Karpas-422 (cell line): Measurements from ENCODE around the gene UNG. TPM values are rescaled to one million over a fixed set of nuclear protein-coding genes. Genes with fewer than 3 reads are reported as not detected.

Experiments used
- DNase-seq: peaks from one replicate; pipeline ENCODE4 v3.0.0-alpha.2; 2015
- H2AFZ ChIP-seq: fragments of 200-600 bp; sonication (generic); 2 replicates; pipeline ENCODE4 v1.6.1; 2014; ENCODE audit warnings: antibody characterized with exemption, low read length, mixed read lengths
- H3K27ac ChIP-seq: fragments of 200-600 bp; sonication (generic); 2 replicates; pipeline ENCODE4 v1.5.1; 2014; ENCODE audit warnings: mild to moderate bottlenecking, low read length, moderate library complexity
- H3K27me3 ChIP-seq: fragments of 200-600 bp; sonication (generic); 2 replicates; pipeline ENCODE4 v1.6.1; 2014; ENCODE audit warnings: low read length, mixed read lengths
- H3K36me3 ChIP-seq: fragments of 200-600 bp; sonication (generic); 2 replicates; pipeline ENCODE4 v1.6.1; 2014; ENCODE audit warnings: low read length, mixed read lengths; ENCODE audit not compliant: insufficient read depth
- H3K4me1 ChIP-seq: fragments of 200-600 bp; sonication (generic); 2 replicates; pipeline ENCODE4 v1.6.1; 2014; ENCODE audit warnings: mild to moderate bottlenecking, low read length, mixed read lengths
- H3K4me2 ChIP-seq: fragments of 200-600 bp; sonication (generic); 2 replicates; pipeline ENCODE4 v1.6.1; 2014; ENCODE audit warnings: low read length, low read depth, mild to moderate bottlenecking; ENCODE audit not compliant: poor library complexity, severe bottlenecking
- H3K4me3 ChIP-seq: fragments of 200-600 bp; sonication (generic); 2 replicates; pipeline ENCODE4 v1.5.1; 2014; ENCODE audit warnings: mild to moderate bottlenecking, antibody characterized with exemption, low read length, mixed read lengths
- H3K79me2 ChIP-seq: fragments of 200-600 bp; sonication (generic); 2 replicates; pipeline ENCODE4 v1.6.1; 2014; ENCODE audit warnings: mild to moderate bottlenecking, low read length, mixed read lengths
- H3K9ac ChIP-seq: fragments of 200-600 bp; sonication (generic); 2 replicates; pipeline ENCODE4 v1.6.0; 2014; ENCODE audit warnings: low read length
- H3K9me2 ChIP-seq: fragments of 200-600 bp; sonication (generic), shearing (Covaris generic); replicated peaks from 2 replicates; pipeline ENCODE4 v1.6.0; 2014; ENCODE audit warnings: mild to moderate bottlenecking, low read length, moderate library complexity; ENCODE audit not compliant: insufficient read depth
- H3K9me3 ChIP-seq: fragments of 300-700, 200-600 bp; sonication (generic); 2 replicates; pipeline ENCODE4 v1.6.1; 2014; ENCODE audit warnings: low read length, mixed read lengths
- H4K20me1 ChIP-seq: fragments of 200-600 bp; sonication (generic); 2 replicates; pipeline ENCODE4 v1.6.1; 2014; ENCODE audit warnings: mild to moderate bottlenecking, antibody characterized with exemption, low read length, low read depth; ENCODE audit not compliant: insufficient read depth
- total RNA-seq: library from RNA; depleted of rRNA; stranded (reverse); fragments of >200 nt; shearing (Covaris generic); gene quantifications from 2 replicates; pipeline ENCODE4 v1.2.3, GENCODE V29; 2014; ENCODE audit warnings: low replicate concordance

The UNG gene
- total RNA-seq, 1 experiment from 2014 or later, result 28.8 TPM

DNA sequence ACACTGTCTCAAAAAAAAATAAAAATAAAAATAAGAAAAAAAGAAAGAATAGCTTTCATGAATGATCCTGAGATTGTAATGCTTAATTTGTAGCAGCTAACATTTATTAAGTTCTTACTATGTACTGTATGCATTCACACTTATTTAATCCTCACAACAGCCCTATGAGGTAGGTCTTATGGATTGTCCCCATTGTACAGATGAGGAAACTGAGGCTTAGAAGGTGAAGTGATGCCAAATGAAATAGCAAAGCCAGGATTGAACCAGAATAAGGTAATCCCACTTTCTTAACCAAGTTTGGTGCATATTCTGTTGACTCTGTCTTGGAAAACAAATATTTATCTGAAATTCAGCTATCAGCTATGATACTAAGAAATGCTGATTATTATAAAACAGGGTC is 42.9 kb upstream of the UNG start:
- H3K4me2 ChIP-seq, result peak overlapping the region; percentile 94

DNA sequence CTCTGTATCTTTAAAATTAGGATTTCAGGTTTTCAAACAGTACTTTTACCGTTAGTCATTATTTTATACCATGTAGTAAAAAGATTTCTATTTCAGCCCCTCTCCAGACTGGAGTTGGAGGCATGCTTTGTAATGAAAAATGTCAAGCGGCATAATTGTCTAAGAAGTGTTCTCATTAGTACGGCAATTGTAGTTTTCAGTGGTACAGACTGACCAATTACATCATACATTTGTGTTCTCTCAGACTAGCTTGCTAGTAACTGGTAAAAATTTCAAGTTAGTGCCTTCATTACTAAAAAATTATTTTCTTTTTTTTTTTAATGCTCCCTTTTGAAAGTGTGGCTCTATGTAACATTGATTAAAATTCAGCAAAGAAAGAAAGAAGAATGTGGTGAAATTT is 40.5 kb upstream of the UNG start:
- Histone ChIP-seq H3K27me3 (no peaks in the 10 kb centered on the region), H2AFZ (no peak overlapping the region), H3K9me3 (no peaks in the 10 kb centered on the region), H3K4me2 (no peak overlapping the region), H3K4me1 (peaks cover 18% of the 10 kb centered on the region), H3K9ac (no peak overlapping the region), H3K9me2 (no peaks in the 10 kb centered on the region), H3K36me3 (no peaks in the 10 kb centered on the region), H3K27ac (no peak overlapping the region), H3K79me2 (peaks cover 23% of the 10 kb centered on the region), H4K20me1 (no peaks in the 10 kb centered on the region), H3K4me3 (no peak overlapping the region)
- no peak for DNase-seq

More for the DNA sequence above, 42.9 kb upstream of the UNG start:
- H3K79me2 ChIP-seq, result peaks cover 23% of the 10 kb centered on the region
- H3K27ac ChIP-seq, result no peak overlapping the region
- H3K36me3 ChIP-seq, result no peaks in the 10 kb centered on the region
- H3K9me2 ChIP-seq, result no peaks in the 10 kb centered on the region
- H3K4me1 ChIP-seq, result peaks cover 14% of the 10 kb centered on the region
- H2AFZ ChIP-seq, result no peak overlapping the region
- no peak for DNase-seq
- H3K27me3 ChIP-seq, result no peaks in the 10 kb centered on the region
- H4K20me1 ChIP-seq, result no peaks in the 10 kb centered on the region
- no peak overlapping the region for H3K4me3 ChIP-seq
- H3K9ac ChIP-seq, result no peak overlapping the region
- no peaks in the 10 kb centered on the region for H3K9me3 ChIP-seq

DNA sequence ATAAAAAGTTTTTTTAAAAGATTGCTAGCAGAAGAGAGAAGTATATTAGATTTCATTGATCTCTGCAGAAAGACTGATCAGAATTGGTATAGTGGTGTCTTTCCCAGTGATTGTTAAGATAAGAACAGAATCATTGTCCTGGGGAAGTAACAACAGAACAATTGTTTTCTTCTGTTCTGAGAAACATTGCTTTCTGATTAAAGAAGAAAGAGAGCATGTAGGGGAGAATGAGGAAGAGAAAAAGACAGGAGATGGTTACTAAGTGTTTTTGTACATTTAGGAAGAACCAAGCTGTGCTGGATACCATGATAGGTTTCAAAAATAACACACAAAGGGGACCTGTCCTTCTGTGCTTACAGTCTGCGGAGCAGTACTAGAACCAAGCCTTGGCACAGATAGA is 40.0 kb upstream of the UNG start:
- no peaks in the 10 kb centered on the region for H4K20me1 ChIP-seq
- H3K4me3 ChIP-seq, result no peak overlapping the region
- no peaks in the 10 kb centered on the region for H3K9me3 ChIP-seq
- H3K36me3 ChIP-seq, result no peaks in the 10 kb centered on the region
- peaks cover 23% of the 10 kb centered on the region for H3K79me2 ChIP-seq
- H3K27me3 ChIP-seq, result no peaks in the 10 kb centered on the region
- peaks cover 17% of the 10 kb centered on the region for H3K4me1 ChIP-seq
- no peak overlapping the region for H3K4me2 ChIP-seq
- H3K9me2 ChIP-seq, result no peaks in the 10 kb centered on the region
- no peak overlapping the region for H2AFZ ChIP-seq
- no peak overlapping the region for H3K9ac ChIP-seq
- H3K27ac ChIP-seq, result no peak overlapping the region
- DNase-seq, result no peak

DNA sequence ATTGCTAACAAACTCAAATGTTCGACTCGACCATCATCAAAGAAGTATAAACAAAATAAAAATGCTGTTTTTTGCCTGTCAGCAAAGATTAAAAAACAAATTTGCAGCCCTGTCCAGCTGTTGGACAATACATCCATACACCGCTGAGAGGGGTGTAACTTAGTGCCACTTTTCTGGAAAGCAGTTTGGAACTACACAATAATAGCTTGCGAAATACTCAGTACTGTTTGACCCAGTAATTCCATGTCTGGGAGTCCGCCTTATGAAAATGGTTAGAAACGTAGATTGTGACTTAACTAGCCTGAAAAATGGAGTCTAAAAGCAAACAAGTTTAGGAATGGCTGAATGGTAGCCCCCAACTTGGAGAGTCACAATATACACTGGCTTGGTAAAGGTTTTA is 38.6 kb upstream of the UNG start:
- H3K4me1 ChIP-seq, result peaks cover 12% of the 10 kb centered on the region
- no peak overlapping the region for H3K9ac ChIP-seq
- no peak overlapping the region for H3K4me3 ChIP-seq
- no peaks in the 10 kb centered on the region for H3K36me3 ChIP-seq
- H3K9me3 ChIP-seq, result no peaks in the 10 kb centered on the region
- no peak overlapping the region for H2AFZ ChIP-seq
- H3K4me2 ChIP-seq, result no peak overlapping the region
- H3K27ac ChIP-seq, result no peak overlapping the region
- H4K20me1 ChIP-seq, result no peaks in the 10 kb centered on the region
- DNase-seq, result no peak
- H3K27me3 ChIP-seq, result no peaks in the 10 kb centered on the region
- no peaks in the 10 kb centered on the region for H3K9me2 ChIP-seq
- peaks cover 15% of the 10 kb centered on the region for H3K79me2 ChIP-seq

DNA sequence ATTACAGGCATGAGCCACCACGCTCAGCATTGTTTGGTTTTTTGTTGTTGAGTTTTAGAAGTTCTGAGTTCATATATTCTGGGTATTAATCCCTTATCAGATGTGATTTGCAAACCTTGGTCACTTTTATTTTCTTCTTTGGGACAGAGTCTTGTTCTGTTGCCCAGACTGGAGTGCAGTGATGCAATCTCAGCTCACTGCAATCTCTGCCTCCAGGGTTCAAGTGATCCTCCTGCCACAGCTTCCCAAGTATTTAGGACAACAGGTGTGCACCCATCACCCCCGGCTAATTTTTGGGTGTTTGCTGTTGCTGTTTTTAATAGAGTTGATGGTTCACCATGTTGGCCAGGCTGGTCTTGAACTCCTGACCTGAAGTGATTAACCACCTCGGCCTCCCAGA is 33.3 kb upstream of the UNG start:
- Histone ChIP-seq H2AFZ (no peak overlapping the region), H3K4me1 (peaks cover 8% of the 10 kb centered on the region), H3K9ac (no peak overlapping the region), H3K27ac (no peak overlapping the region), H3K9me3 (no peaks in the 10 kb centered on the region), H3K27me3 (no peaks in the 10 kb centered on the region), H3K9me2 (no peaks in the 10 kb centered on the region), H3K4me3 (no peak overlapping the region), H3K79me2 (no peaks in the 10 kb centered on the region), H4K20me1 (no peaks in the 10 kb centered on the region), H3K36me3 (no peaks in the 10 kb centered on the region), H3K4me2 (no peak overlapping the region)
- no peak for DNase-seq

DNA sequence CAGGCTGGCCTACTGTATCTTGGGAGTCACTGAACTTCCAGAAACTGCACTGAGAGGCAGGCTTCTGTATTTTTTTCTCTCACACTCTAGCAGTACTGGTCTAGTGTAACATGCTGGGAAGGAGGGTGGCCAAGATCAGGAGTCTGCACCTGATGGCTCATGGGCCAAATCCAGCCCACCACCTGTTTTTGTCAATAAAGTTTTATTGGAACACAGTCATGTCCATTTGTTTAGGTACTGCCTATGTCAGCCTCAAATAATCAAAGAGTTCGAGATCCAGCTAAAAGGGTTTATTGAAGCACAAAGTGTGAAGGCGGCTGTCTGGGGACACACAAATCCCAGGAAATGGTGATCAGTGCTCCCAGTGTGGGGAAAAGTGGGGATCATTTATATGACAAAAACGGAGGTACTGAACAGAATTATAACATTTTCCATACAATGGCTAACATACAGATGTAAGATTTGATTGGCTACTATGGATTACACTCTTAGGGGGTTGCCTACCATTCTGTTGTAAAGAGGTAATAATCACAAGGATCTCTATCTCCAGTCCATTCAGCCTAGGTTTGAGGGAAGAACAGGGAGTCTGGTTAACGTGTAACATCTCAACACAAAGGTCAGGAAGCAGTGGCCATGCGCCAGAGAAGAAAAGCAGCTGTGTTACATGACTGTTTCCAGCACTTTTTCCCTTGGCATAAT is 32.1 kb upstream of the UNG start:
- H3K79me2 ChIP-seq, result no peaks in the 10 kb centered on the region
- H2AFZ ChIP-seq, result no peak overlapping the region
- no peaks in the 10 kb centered on the region for H3K27me3 ChIP-seq
- H3K9me3 ChIP-seq, result no peaks in the 10 kb centered on the region
- no peaks in the 10 kb centered on the region for H4K20me1 ChIP-seq
- no peak for DNase-seq
- no peak overlapping the region for H3K4me2 ChIP-seq
- no peak overlapping the region for H3K4me3 ChIP-seq
- no peaks in the 10 kb centered on the region for H3K36me3 ChIP-seq
- H3K27ac ChIP-seq, result no peak overlapping the region
- H3K4me1 ChIP-seq, result peaks cover 8% of the 10 kb centered on the region
- H3K9ac ChIP-seq, result no peak overlapping the region
- H3K9me2 ChIP-seq, result no peaks in the 10 kb centered on the region

DNA sequence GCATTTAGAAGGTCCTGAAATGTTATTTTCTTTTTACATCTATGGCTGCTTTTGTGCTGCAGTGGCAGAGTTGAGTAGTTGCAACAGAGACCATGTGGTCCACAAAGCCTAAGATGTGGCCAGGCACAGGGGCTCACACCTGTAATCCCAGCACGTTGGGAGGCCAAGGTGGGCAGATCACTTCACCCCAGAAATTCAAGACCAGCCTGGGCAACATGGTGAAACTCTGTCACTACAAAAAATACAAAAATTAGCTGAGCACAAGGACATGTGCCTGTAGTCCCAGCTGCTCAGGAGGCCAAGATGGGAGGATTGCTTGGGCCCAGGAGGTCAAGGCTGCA is 31.6 kb upstream of the UNG start:
- Histone ChIP-seq H3K27ac (no peak overlapping the region), H3K27me3 (no peaks in the 10 kb centered on the region), H3K4me3 (no peak overlapping the region), H3K9me3 (no peaks in the 10 kb centered on the region), H3K4me1 (peaks cover 8% of the 10 kb centered on the region), H3K36me3 (no peaks in the 10 kb centered on the region), H4K20me1 (no peaks in the 10 kb centered on the region), H2AFZ (no peak overlapping the region), H3K9me2 (no peaks in the 10 kb centered on the region), H3K79me2 (no peaks in the 10 kb centered on the region), H3K9ac (no peak overlapping the region), H3K4me2 (no peak overlapping the region)
- DNase-seq, result no peak

DNA sequence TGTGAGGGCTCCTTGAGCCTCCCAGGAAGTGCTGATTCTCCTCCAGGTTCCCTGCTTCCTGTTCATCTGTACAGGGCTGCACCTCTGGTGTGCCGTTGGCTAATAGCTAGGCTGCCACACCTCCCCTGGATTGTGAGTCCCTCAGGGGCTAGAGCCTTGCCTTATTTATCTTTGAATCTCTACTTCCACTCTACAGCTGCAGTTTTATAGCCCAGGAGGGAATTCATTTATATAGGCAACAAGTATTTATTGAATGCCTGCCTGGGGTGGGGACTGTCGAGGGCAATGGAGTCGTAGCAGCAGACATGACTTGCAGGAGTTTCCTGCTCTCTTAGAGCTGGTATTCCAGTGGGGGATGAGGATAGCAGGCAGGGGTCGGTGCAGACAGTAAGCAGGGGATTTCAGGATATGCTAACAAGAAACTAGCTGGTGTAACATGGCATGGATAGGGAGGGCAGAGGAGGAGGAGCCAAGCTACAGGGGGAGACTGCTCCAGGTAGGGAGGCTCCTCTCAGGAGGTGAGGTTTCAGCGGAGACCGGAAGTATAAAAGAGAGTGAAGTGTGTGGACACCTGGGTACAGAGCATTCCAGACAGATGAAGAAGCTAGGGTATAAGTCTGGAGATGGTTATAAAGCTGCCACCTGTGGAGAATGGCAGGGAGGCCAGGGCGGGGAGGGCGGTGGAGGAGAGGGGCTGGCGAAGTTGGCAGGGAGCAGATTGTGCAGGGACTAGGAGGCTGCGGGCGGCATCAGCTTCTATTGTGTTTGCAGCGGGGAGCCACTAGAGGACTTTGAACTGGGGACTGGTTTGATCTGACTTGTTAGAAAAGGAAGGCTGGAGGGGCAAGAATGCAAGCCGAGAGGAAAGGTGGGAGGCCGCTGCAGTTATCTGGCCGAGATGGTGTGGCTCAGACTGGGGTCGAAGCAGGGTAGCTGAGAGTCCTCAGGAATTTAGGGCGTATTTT is 27.8 kb upstream of the UNG start:
- peaks cover 5% of the 10 kb centered on the region; the same call in 1 of the 2 replicates for H3K36me3 ChIP-seq
- H3K4me2 ChIP-seq, result no peak overlapping the region
- H3K27ac ChIP-seq, result no peak overlapping the region
- H3K4me3 ChIP-seq, result no peak overlapping the region
- no peaks in the 10 kb centered on the region for H3K9me2 ChIP-seq
- DNase-seq, result no peak
- no peaks in the 10 kb centered on the region for H3K4me1 ChIP-seq
- no peak overlapping the region for H2AFZ ChIP-seq
- H4K20me1 ChIP-seq, result no peaks in the 10 kb centered on the region
- H3K79me2 ChIP-seq, result no peaks in the 10 kb centered on the region
- H3K27me3 ChIP-seq, result no peaks in the 10 kb centered on the region
- H3K9ac ChIP-seq, result no peak overlapping the region
- H3K9me3 ChIP-seq, result no peaks in the 10 kb centered on the region
